ENCODE data around the gene PLCB4. TPM values are rescaled to one million over a fixed set of nuclear protein-coding genes. Genes with fewer than 3 reads are reported as not detected.

The PLCB4 gene
- total RNA-seq, 1 experiment from 2014 or later, result 14.9 TPM

- Histone ChIP-seq H3K9me2 (ENCODE audit: insufficient read depth) (no peaks in the 10 kb centered on the region), H3K4me1 (replicated peaks; ENCODE audit: insufficient read depth) (no peaks in the 10 kb centered on the region), H3K4me2 (no peak overlapping the region), H3K4me3 (no peak overlapping the region), H3K36me3 (ENCODE audit: low read depth) (no peaks in the 10 kb centered on the region), H3K79me2 (ENCODE audit: low read depth) (no peaks in the 10 kb centered on the region), H3F3A (ENCODE audit: insufficient read depth, low read depth) (no peaks in the 10 kb centered on the region), H3K27ac (no peak overlapping the region), H2AFZ (no peak overlapping the region), H4K20me1 (ENCODE audit: insufficient read depth) (no peaks in the 10 kb centered on the region), H3K27me3 (ENCODE audit: insufficient read depth, low read depth) (no peaks in the 10 kb centered on the region), H3K9me3 (ENCODE audit: insufficient read depth, low read depth) (no peaks in the 10 kb centered on the region)
- BruUV-seq (replicated peaks), result no TSS peak
- TF ChIP-seq CTCF (conservative IDR thresholded peaks at IDR 0.05) (peak; percentile 67), EZH2 (IDR thresholded peaks at IDR 0.05; ENCODE audit: low read depth) (no peak)
- no peak for DNase-seq
- ChIA-PET CTCF (no interaction called here), POLR2A (ENCODE audit: unreplicated experiment) (no interaction called here)
- intact Hi-C loops (cut with micrococcal nuclease; ENCODE audit: unreplicated experiment), result no loop called here
Observed at GRCh38 chr20:9467995-9468394, 399.1 kb downstream of the PLCB4 start.

- TF ChIP-seq CTCF (conservative IDR thresholded peaks at IDR 0.05) (no peak), EZH2 (IDR thresholded peaks at IDR 0.05; ENCODE audit: low read depth) (no peak)
- Histone ChIP-seq H3K4me2 (no peak overlapping the region), H3K9me3 (ENCODE audit: insufficient read depth, low read depth) (no peaks in the 10 kb centered on the region), H2AFZ (no peak overlapping the region), H3K4me1 (replicated peaks; ENCODE audit: insufficient read depth) (no peaks in the 10 kb centered on the region), H3K4me3 (no peak overlapping the region), H3K9me2 (ENCODE audit: insufficient read depth) (no peaks in the 10 kb centered on the region), H3K36me3 (ENCODE audit: low read depth) (no peaks in the 10 kb centered on the region), H3F3A (ENCODE audit: insufficient read depth, low read depth) (no peaks in the 10 kb centered on the region), H3K79me2 (ENCODE audit: low read depth) (no peaks in the 10 kb centered on the region), H4K20me1 (ENCODE audit: insufficient read depth) (no peaks in the 10 kb centered on the region), H3K27me3 (ENCODE audit: insufficient read depth, low read depth) (no peaks in the 10 kb centered on the region), H3K27ac (no peak overlapping the region)
- no TSS peak for BruUV-seq (replicated peaks)
- POLR2A ChIA-PET (ENCODE audit: unreplicated experiment), result no interaction called here
- DNase-seq, result no peak
- intact Hi-C loops (cut with micrococcal nuclease; ENCODE audit: unreplicated experiment), result no loop called here
- CTCF ChIA-PET, result no interaction called here
Observed at GRCh38 chr20:9474835-9475415, 406.0 kb downstream of the PLCB4 start.

GRCh38 chr20:9475456-9475855 lies 406.6 kb downstream of the PLCB4 start:
- ChIA-PET POLR2A (ENCODE audit: unreplicated experiment) (no interaction called here), CTCF (no interaction called here)
- Histone ChIP-seq H2AFZ (no peak overlapping the region), H3K9me2 (ENCODE audit: insufficient read depth) (no peaks in the 10 kb centered on the region), H3K36me3 (ENCODE audit: low read depth) (no peaks in the 10 kb centered on the region), H3K27ac (no peak overlapping the region), H3K4me2 (no peak overlapping the region), H3K4me3 (no peak overlapping the region), H3K27me3 (ENCODE audit: insufficient read depth, low read depth) (no peaks in the 10 kb centered on the region), H3F3A (ENCODE audit: insufficient read depth, low read depth) (no peaks in the 10 kb centered on the region), H3K4me1 (replicated peaks; ENCODE audit: insufficient read depth) (no peaks in the 10 kb centered on the region), H3K79me2 (ENCODE audit: low read depth) (no peaks in the 10 kb centered on the region), H3K9me3 (ENCODE audit: insufficient read depth, low read depth) (no peaks in the 10 kb centered on the region), H4K20me1 (ENCODE audit: insufficient read depth) (no peaks in the 10 kb centered on the region)
- intact Hi-C loops (cut with micrococcal nuclease; ENCODE audit: unreplicated experiment), result no loop called here
- DNase-seq, result no peak
- TF ChIP-seq CTCF (conservative IDR thresholded peaks at IDR 0.05) (no peak), EZH2 (IDR thresholded peaks at IDR 0.05; ENCODE audit: low read depth) (no peak)
- no TSS peak for BruUV-seq (replicated peaks)

Measured in PC-9 (cell line).